PC-3 (cell line): ENCODE results near the gene DCDC1. TPM values are rescaled to one million over a fixed set of nuclear protein-coding genes. Genes with fewer than 3 reads are reported as not detected.

Source experiments
- ATAC-seq: fragments of 200-7000 bp; cut with Tn5 transposase; 2 replicates; pipeline ENCODE4 v1.9.1; 2020; ENCODE audit warnings: mild to moderate bottlenecking, moderate library complexity
- BruUV-seq: library from RNA; stranded (reverse); fragments of 400-500 nt; replicated peaks from 2 replicates; lab custom pipeline; 2021; lab: Mats Ljungman, UMichigan
- CTCF ChIA-PET: fragments of 300-600 bp; sonication (Branson Sonifier 250); formaldehyde crosslinking; loops from one replicate; lab custom pipeline; 2022; ENCODE audit warnings: antibody characterized with exemption; lab: Charles Lee
- POLR2A ChIA-PET: fragments of 300-600 bp; sonication (Branson Sonifier 250); formaldehyde crosslinking; loops from one replicate; lab custom pipeline; 2022; ENCODE audit warnings: antibody characterized with exemption; ENCODE audit not compliant: unreplicated experiment; lab: Charles Lee
- DNase-seq: peaks from one replicate; pipeline ENCODE4 v3.0.0-alpha.2; 2015
- H2AFZ ChIP-seq: fragments of 300-600 bp; sonication (generic); 2 replicates; pipeline ENCODE4 v1.6.0; 2016; ENCODE audit warnings: antibody characterized with exemption, low read length
- H3F3A ChIP-seq: fragments of 300-600 bp; sonication (generic); one replicate; pipeline ENCODE4 v1.6.0; 2017; ENCODE audit warnings: antibody characterized with exemption, low read length, control low read depth, mild to moderate bottlenecking; ENCODE audit not compliant: unreplicated experiment
- H3K27ac ChIP-seq: fragments of 300-600 bp; sonication (generic); 2 replicates; pipeline ENCODE4 v1.5.1; 2016; ENCODE audit warnings: mild to moderate bottlenecking, low read length
- H3K27me3 ChIP-seq: fragments of 300-600 bp; sonication (generic); 2 replicates; pipeline ENCODE4 v1.6.1; 2016; ENCODE audit warnings: low read length, mixed read lengths
- H3K36me3 ChIP-seq: fragments of 300-600 bp; sonication (generic); 2 replicates; pipeline ENCODE4 v1.6.1; 2016; ENCODE audit warnings: low read depth, mixed run types, low read length, mixed read lengths
- H3K4me1 ChIP-seq: fragments of 300-600 bp; sonication (generic); 2 replicates; pipeline ENCODE4 v1.5.1; 2016; ENCODE audit warnings: low read length; ENCODE audit not compliant: insufficient read depth
- H3K4me2 ChIP-seq: fragments of 300-600 bp; sonication (generic); 2 replicates; pipeline ENCODE4 v1.6.0; 2016; ENCODE audit warnings: low read length
- H3K4me3 ChIP-seq: fragments of 300-600 bp; sonication (generic); 2 replicates; pipeline ENCODE4 v1.5.1; 2016; ENCODE audit warnings: mild to moderate bottlenecking, low read length, mixed read lengths
- H3K79me2 ChIP-seq: fragments of 300-600 bp; sonication (generic); 2 replicates; pipeline ENCODE4 v1.6.1; 2017; ENCODE audit warnings: low read length, mixed read lengths
- H3K9ac ChIP-seq: fragments of 300-600 bp; sonication (generic); 2 replicates; pipeline ENCODE4 v1.6.0; 2016; ENCODE audit warnings: mild to moderate bottlenecking, low read length
- H3K9me2 ChIP-seq: fragments of 300-600 bp; sonication (generic); replicated peaks from 2 replicates; pipeline ENCODE4 v1.6.1; 2016; ENCODE audit warnings: mixed run types, low read length, mixed read lengths
- H3K9me3 ChIP-seq: fragments of 300-600 bp; sonication (generic); 2 replicates; pipeline ENCODE4 v1.6.1; 2016; ENCODE audit warnings: low read length, mixed read lengths
- H4K20me1 ChIP-seq: fragments of 300-600 bp; sonication (generic); 2 replicates; pipeline ENCODE4 v1.6.1; 2016; ENCODE audit warnings: low read length, mixed read lengths
- CTCF ChIP-seq: fragments of 300-600 bp; sonication (generic); conservative IDR thresholded peaks from 2 replicates; pipeline ENCODE4 v1.5.1; 2017; ENCODE audit warnings: antibody characterized with exemption, low read depth, mild to moderate bottlenecking, low read length
- EZH2 ChIP-seq: fragments of 300-600 bp; sonication (generic); IDR thresholded peaks from one replicate; pipeline ENCODE4 v1.6.1; 2017; ENCODE audit warnings: antibody characterized with exemption, mild to moderate bottlenecking, low read length; ENCODE audit not compliant: unreplicated experiment
- EZH2phosphoT487 ChIP-seq: fragments of 300-600 bp; sonication (generic); IDR thresholded peaks from 2 replicates; pipeline ENCODE4 v1.6.1; 2018; ENCODE audit warnings: mild to moderate bottlenecking, antibody characterized with exemption, low read length, borderline replicate concordance
- intact Hi-C: fragments of 100-400 bp; cut with micrococcal nuclease; formaldehyde crosslinking; loops from 2 replicates; pipeline ENCODE4 v1.9.0; 2023
- total RNA-seq: library from RNA; depleted of rRNA; stranded (reverse); fragments of >200 nt; gene quantifications from 2 replicates; pipeline ENCODE4 v1.2.3, GENCODE V29; 2014

The DCDC1 gene
- total RNA-seq, 1 experiment from 2014 or later: not detected

GRCh38 chr11:31050061-31050765 lies 319.3 kb downstream of the DCDC1 start:
- H3K9me2 ChIP-seq: no peaks in the 10 kb centered on the region
- no peaks in the 10 kb centered on the region for H3K36me3 ChIP-seq
- no TSS peak for BruUV-seq
- no peaks in the 10 kb centered on the region for H3K4me1 ChIP-seq
- no peaks in the 10 kb centered on the region for H3K79me2 ChIP-seq
- TF ChIP-seq CTCF: no peak
- TF ChIP-seq EZH2: no peak
- no peak for TF ChIP-seq EZH2phosphoT487
- ChIA-PET POLR2A (no interaction called here), CTCF (no interaction called here)
- ATAC-seq: no peak
- no peaks in the 10 kb centered on the region for H3K9me3 ChIP-seq
- H3K9ac ChIP-seq: no peak overlapping the region
- no peak for DNase-seq
- H3K4me3 ChIP-seq: no peak overlapping the region
- H3K27me3 ChIP-seq: no peaks in the 10 kb centered on the region
- H4K20me1 ChIP-seq: no peaks in the 10 kb centered on the region
- H3K4me2 ChIP-seq: no peak overlapping the region
- intact Hi-C loops: no loop called here
- no peaks in the 10 kb centered on the region for H3F3A ChIP-seq
- no peak overlapping the region for H3K27ac ChIP-seq
- H2AFZ ChIP-seq: no peak overlapping the region

GRCh38 chr11:31045335-31045734 lies 324.2 kb downstream of the DCDC1 start:
- Histone ChIP-seq H3K27ac (no peak overlapping the region), H3F3A (no peaks in the 10 kb centered on the region), H2AFZ (no peak overlapping the region), H3K9me3 (no peaks in the 10 kb centered on the region), H3K4me3 (no peak overlapping the region), H3K9ac (no peak overlapping the region), H3K4me1 (no peaks in the 10 kb centered on the region), H4K20me1 (no peaks in the 10 kb centered on the region), H3K36me3 (no peaks in the 10 kb centered on the region), H3K4me2 (no peak overlapping the region), H3K9me2 (no peaks in the 10 kb centered on the region), H3K79me2 (no peaks in the 10 kb centered on the region), H3K27me3 (peaks cover 14% of the 10 kb centered on the region; the same call in 1 of the 2 replicates)
- ChIA-PET CTCF (interaction anchor here (0.7 to 0.9 kb wide), 2 partner anchors 11 to 85 kb away, joined by 4 to 5 read pairs; no protein-coding TSS in a partner anchor), POLR2A (no interaction called here)
- TF ChIP-seq EZH2 (no peak), CTCF (peak; percentile 34; the same call in 1 of the 2 replicates)
- DNase-seq: peak; percentile 11
- intact Hi-C loops: no loop called here
- ATAC-seq: no peak
- no TSS peak for BruUV-seq

- CTCF ChIA-PET: no interaction called here
- no peak for TF ChIP-seq EZH2
- TF ChIP-seq CTCF: no peak
- no peak for TF ChIP-seq EZH2phosphoT487
Measured at GRCh38 chr11:31030138-31030792, 339.3 kb downstream of the DCDC1 start.

More at GRCh38 chr11:31030138-31030792, 339.3 kb downstream of the DCDC1 start:
- POLR2A ChIA-PET: no interaction called here
- Histone ChIP-seq H3K79me2 (no peaks in the 10 kb centered on the region), H4K20me1 (no peaks in the 10 kb centered on the region), H3K36me3 (no peaks in the 10 kb centered on the region), H3F3A (no peaks in the 10 kb centered on the region), H3K9me2 (no peaks in the 10 kb centered on the region), H3K27me3 (peaks cover 9% of the 10 kb centered on the region), H3K27ac (no peak overlapping the region), H2AFZ (no peak overlapping the region), H3K4me2 (no peak overlapping the region), H3K9ac (no peak overlapping the region), H3K4me3 (no peak overlapping the region), H3K9me3 (no peaks in the 10 kb centered on the region), H3K4me1 (no peaks in the 10 kb centered on the region)
- intact Hi-C loops: no loop called here
- DNase-seq: no peak
- no peak for ATAC-seq
- BruUV-seq: no TSS peak
